Measurements from ENCODE around the gene KLK7. TPM values are rescaled to one million over a fixed set of nuclear protein-coding genes. Genes with fewer than 3 reads are reported as not detected.

The KLK7 gene
- total RNA-seq, 4 donors from 2014 or later, result 9.5 to 309 (median 198) TPM

DNA sequence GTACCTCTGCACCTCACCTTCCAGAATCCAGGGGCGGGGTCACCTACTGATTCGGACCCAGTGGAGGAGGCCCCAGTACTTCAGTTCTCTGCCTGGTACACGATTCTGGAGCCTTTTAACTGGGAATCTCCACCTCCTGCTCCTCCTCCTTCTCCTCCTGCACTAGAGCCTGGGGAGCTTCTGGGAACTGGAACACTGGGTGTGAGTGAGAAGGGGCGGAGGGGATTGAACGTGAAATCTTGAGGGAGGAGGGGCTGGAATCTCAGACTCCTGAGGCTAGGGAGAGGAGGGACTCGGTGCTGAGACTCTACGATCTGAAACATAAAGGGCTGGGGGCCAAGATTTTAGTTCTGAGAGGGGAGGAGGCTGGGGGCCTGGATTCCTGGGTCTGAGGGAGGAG lies 17.8 kb upstream of the KLK7 start, which contains the start of gene KLK8:
Gene KLK8 (minus strand): TSS at position 90 of the 400 bp plus-strand sequence. CDS start 437 bp downstream, outside the sequence.
- intact Hi-C loops (cut with DNase I), result no loop called here

GRCh38 chr19:51000981-51001380 lies 17.3 kb upstream of the KLK7 start:
- Histone ChIP-seq H3K36me3 (no peaks in the 10 kb centered on the region), H3K4me1 (peaks cover 4 to 30% (median 13%) of the 10 kb centered on the region in 3 donors), H3K9me3 (no peaks in the 10 kb centered on the region), H3K27ac (peak overlapping the region in 3 of 4 donors; percentile 75 to 90 (median 82)), H3K4me3 (peak overlapping the region; percentile 37 to 49 (median 40)), H3K27me3 (peaks cover 0 to 56% (median 0%) of the 10 kb centered on the region in 4 donors)
- no peak for DNase-seq
- TF ChIP-seq POLR2A (IDR thresholded peaks at IDR 0.05), result no peak
- TF ChIP-seq, protein P1, sequence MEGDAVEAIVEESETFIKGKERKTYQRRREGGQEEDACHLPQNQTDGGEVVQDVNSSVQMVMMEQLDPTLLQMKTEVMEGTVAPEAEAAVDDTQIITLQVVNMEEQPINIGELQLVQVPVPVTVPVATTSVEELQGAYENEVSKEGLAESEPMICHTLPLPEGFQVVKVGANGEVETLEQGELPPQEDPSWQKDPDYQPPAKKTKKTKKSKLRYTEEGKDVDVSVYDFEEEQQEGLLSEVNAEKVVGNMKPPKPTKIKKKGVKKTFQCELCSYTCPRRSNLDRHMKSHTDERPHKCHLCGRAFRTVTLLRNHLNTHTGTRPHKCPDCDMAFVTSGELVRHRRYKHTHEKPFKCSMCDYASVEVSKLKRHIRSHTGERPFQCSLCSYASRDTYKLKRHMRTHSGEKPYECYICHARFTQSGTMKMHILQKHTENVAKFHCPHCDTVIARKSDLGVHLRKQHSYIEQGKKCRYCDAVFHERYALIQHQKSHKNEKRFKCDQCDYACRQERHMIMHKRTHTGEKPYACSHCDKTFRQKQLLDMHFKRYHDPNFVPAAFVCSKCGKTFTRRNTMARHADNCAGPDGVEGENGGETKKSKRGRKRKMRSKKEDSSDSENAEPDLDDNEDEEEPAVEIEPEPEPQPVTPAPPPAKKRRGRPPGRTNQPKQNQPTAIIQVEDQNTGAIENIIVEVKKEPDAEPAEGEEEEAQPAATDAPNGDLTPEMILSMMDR (IDR thresholded peaks at IDR 0.05), result no peak
- intact Hi-C loops (cut with DNase I), result no loop called here
- 29 to 55% methylated on average over 4 to 14 of the region's 16 CpGs for WGBS, 2 donors

More for the DNA sequence above, 17.8 kb upstream of the KLK7 start, which contains the start of gene KLK8:
- no peak for TF ChIP-seq POLR2A (IDR thresholded peaks at IDR 0.05)
- TF ChIP-seq, protein P1 (IDR thresholded peaks at IDR 0.05), result no peak
- Histone ChIP-seq H3K4me3 (peak within 1 kb of the TSS; percentile 37 to 49 (median 40)), H3K9me3 (no peaks in the 10 kb centered on the region), H3K4me1 (peaks cover 4 to 30% (median 13%) of the 10 kb centered on the region in 3 donors), H3K27me3 (peaks cover 0 to 59% (median 0%) of the 10 kb centered on the region in 4 donors), H3K36me3 (no peaks in the 10 kb centered on the region), H3K27ac (peak within 1 kb of the TSS; percentile 28 to 90 (median 78))
- no peak for DNase-seq
- WGBS, 2 donors, result 12 to 21% methylated on average over 3 to 6 of the region's 7 CpGs

DNA sequence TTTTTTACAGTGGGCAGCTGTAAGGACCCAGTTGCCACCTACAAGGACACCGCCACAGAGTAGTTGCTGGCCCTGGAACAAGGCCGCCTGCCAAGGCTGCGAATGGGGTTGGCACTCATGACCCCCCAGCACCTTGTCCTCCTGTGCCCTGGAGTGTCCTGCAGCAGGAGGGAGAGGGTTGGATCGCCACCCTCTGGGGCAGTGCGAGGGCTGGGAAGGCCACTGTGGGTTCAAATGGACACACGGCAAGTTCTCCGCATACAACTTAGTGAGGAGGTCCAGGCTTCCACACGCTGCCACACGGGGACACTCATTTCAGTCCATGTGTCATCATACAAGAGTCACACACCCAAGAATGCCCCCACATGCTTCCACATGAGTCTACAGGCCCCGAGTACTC lies 16.7 kb upstream of the KLK7 start:
- Histone ChIP-seq H3K27ac (peak overlapping the region in 3 of 4 donors; percentile 75 to 90 (median 82)), H3K9me3 (no peaks in the 10 kb centered on the region), H3K4me3 (peak overlapping the region; percentile 37 to 49 (median 40)), H3K36me3 (no peaks in the 10 kb centered on the region), H3K27me3 (peaks cover 0 to 56% (median 0%) of the 10 kb centered on the region in 4 donors), H3K4me1 (peaks cover 4 to 30% (median 13%) of the 10 kb centered on the region in 3 donors)
- 40 to 50% methylated on average over 1 of the region's 10 CpGs for WGBS, 2 donors
- intact Hi-C loops (cut with DNase I), result no loop called here
- TF ChIP-seq POLR2A (IDR thresholded peaks at IDR 0.05), result no peak
- TF ChIP-seq, protein P1 (IDR thresholded peaks at IDR 0.05), result no peak
- no peak for DNase-seq

GRCh38 chr19:50998686-50999085 lies 15.0 kb upstream of the KLK7 start:
- intact Hi-C loops (cut with DNase I), result no loop called here
- H3K9me3 ChIP-seq, result no peaks in the 10 kb centered on the region
- H3K4me1 ChIP-seq, result peaks cover 4 to 30% (median 13%) of the 10 kb centered on the region in 3 donors
- no peak for DNase-seq
- no peak overlapping the region for H3K4me3 ChIP-seq
- peaks cover 0 to 54% (median 0%) of the 10 kb centered on the region in 4 donors for H3K27me3 ChIP-seq
- TF ChIP-seq, protein P1 (IDR thresholded peaks at IDR 0.05), result no peak
- TF ChIP-seq POLR2A (IDR thresholded peaks at IDR 0.05), result no peak
- H3K36me3 ChIP-seq, result no peaks in the 10 kb centered on the region
- no peak overlapping the region for H3K27ac ChIP-seq
- WGBS, 2 donors, result 39 to 51% methylated on average over 4 of the region's 4 CpGs

- intact Hi-C loops (cut with DNase I), result no loop called here
- Histone ChIP-seq H3K4me3 (no peak overlapping the region), H3K36me3 (no peaks in the 10 kb centered on the region), H3K4me1 (peaks cover 4 to 30% (median 13%) of the 10 kb centered on the region in 3 donors), H3K9me3 (no peaks in the 10 kb centered on the region), H3K27me3 (peaks cover 0 to 48% (median 0%) of the 10 kb centered on the region in 4 donors), H3K27ac (no peak overlapping the region)
- no peak for TF ChIP-seq POLR2A (IDR thresholded peaks at IDR 0.05)
- TF ChIP-seq, protein P1 (IDR thresholded peaks at IDR 0.05), result no peak
- no peak for DNase-seq
- WGBS, 2 donors, result 67 to 71% methylated on average over 5 of the region's 5 CpGs
Observed at GRCh38 chr19:50998061-50998460, 14.3 kb upstream of the KLK7 start.

Measured in esophagus squamous epithelium (tissue), 5 donors.